ENCODE data around the gene KLC1. TPM values are rescaled to one million over a fixed set of nuclear protein-coding genes. Genes with fewer than 3 reads are reported as not detected.

KLC1 gene
- total and polyA plus RNA-seq, 2 of the 8 experiments (the other 6 are each of a cell fraction or from before 2014, with no cell fraction given), result 84.6 to 134 TPM

GRCh38 chr14:103735022-103735421 is 106.0 kb downstream of the KLC1 start:
- no peak for DNase-seq (ENCODE audit: low read depth in 1 of 2, low spot score in 2 of 2)
- no peak overlapping the region for H3K14ac ChIP-seq (ENCODE audit: insufficient read length)
- TF ChIP-seq HDAC6 (IDR thresholded peaks at IDR 0.05; ENCODE audit: low read depth, low read length) (no peak), GTF2F1 (IDR thresholded peaks at IDR 0.05; ENCODE audit: borderline replicate concordance, low read depth, low read length) (no peak), EP300 (IDR thresholded peaks at IDR 0.05; ENCODE audit: borderline replicate concordance in 1 of 2, low read depth in 2 of 2, low read length in 2 of 2) (no peak), KDM4A (IDR thresholded peaks at IDR 0.05; ENCODE audit: low read depth, low read length, severe bottlenecking) (no peak), CBX5 (IDR thresholded peaks at IDR 0.05; ENCODE audit: low read depth, low read length) (no peak), BACH1 (IDR thresholded peaks at IDR 0.05; ENCODE audit: low read length) (no peak), BCL11A (IDR thresholded peaks at IDR 0.05; ENCODE audit: low read depth in 2 of 2, low read length in 2 of 2) (no peak), SP2 (IDR thresholded peaks at IDR 0.05; ENCODE audit: low read length) (no peak), EGR1 (IDR thresholded peaks at IDR 0.05; ENCODE audit: borderline replicate concordance, low read depth, low read length) (no peak), CEBPB (IDR thresholded peaks at IDR 0.05; ENCODE audit: low read depth, low read length) (no peak)
- TF ChIP-seq, protein P1, sequence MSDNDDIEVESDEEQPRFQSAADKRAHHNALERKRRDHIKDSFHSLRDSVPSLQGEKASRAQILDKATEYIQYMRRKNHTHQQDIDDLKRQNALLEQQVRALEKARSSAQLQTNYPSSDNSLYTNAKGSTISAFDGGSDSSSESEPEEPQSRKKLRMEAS (IDR thresholded peaks at IDR 0.05), result no peak
- no peaks in the 10 kb centered on the region for H3K9me3 ChIP-seq (ENCODE audit: insufficient read depth in 2 of 2, low read depth in 1 of 2, low read length in 1 of 2)
- 94% methylated on average over 12 of the region's 12 CpGs; no CpG with 5 or more reads in 1 of the 2 experiments for WGBS, 2 experiments (ENCODE audit: extremely low coverage in 1 of 2, insufficient coverage in 1 of 2, insufficient read length in 1 of 2, insufficient replicate concordance in 2 of 2, low coverage in 1 of 2, low lambda C conversion rate in 2 of 2, missing lambda C conversion rate in 1 of 2)
- no peaks in the 10 kb centered on the region; the same call in 1 of the 2 replicates for H3K79me1 ChIP-seq (ENCODE audit: low read depth, low read length)
- POLR2A ChIA-PET (ENCODE audit: partially characterized antibody), result interaction anchor here (1.1 to 1.9 kb wide), 6 partner anchors 9 to 52 kb away, joined by 3 to 9 read pairs (median 6); partner anchors contain the start of genes XRCC3 and ZFYVE21
- peaks cover under 1 to 9% (median 2%) of the 10 kb centered on the region in 4 experiments; a peak in 4 of 8 replicates for H3K36me3 ChIP-seq (ENCODE audit: control insufficient read depth in 2 of 4, insufficient read depth in 4 of 4, low read length in 3 of 4)
- H3K9ac ChIP-seq (replicated peaks in 1 of 4; ENCODE audit: extremely low read depth in 1 of 4, low read depth in 3 of 4, low read length in 3 of 4), result no peak overlapping the region
- no peak overlapping the region for H4K5ac ChIP-seq (ENCODE audit: insufficient read length, low read depth, low read length)
- no peak overlapping the region for H4K91ac ChIP-seq (replicated peaks; ENCODE audit: insufficient read length, low read length)
- no peak for FAIRE-seq
- no peak overlapping the region for H2BK12ac ChIP-seq (ENCODE audit: low read depth, low read length)
- no peak overlapping the region for H3K4me3 ChIP-seq (ENCODE audit: extremely low read depth in 1 of 4, insufficient read depth in 2 of 4, low read depth in 3 of 4, low read length in 4 of 4)
- H2AFZ ChIP-seq (ENCODE audit: low read length), result no peak overlapping the region
- H3K4me1 ChIP-seq (replicated peaks in 1 of 4; ENCODE audit: control insufficient read depth in 3 of 4, insufficient read depth in 4 of 4, low read length in 3 of 4), result no peaks in the 10 kb centered on the region; a peak in 3 of 7 replicates
- H3K79me2 ChIP-seq (ENCODE audit: control insufficient read depth in 1 of 2, insufficient read depth in 2 of 2, low read length in 2 of 2), result no peaks in the 10 kb centered on the region
- H2BK120ac ChIP-seq (replicated peaks; ENCODE audit: low read depth, low read length), result no peak overlapping the region
- H3K18ac ChIP-seq (ENCODE audit: extremely low read depth, low read length), result no peak overlapping the region
- no peak overlapping the region for H2BK20ac ChIP-seq (ENCODE audit: low read length)
- no peak overlapping the region for H4K8ac ChIP-seq (ENCODE audit: extremely low read depth, insufficient read depth, low read length)
- no peak overlapping the region for H3K4me2 ChIP-seq (ENCODE audit: insufficient read depth in 1 of 2, low read depth in 2 of 2, low read length in 2 of 2)
- no peak overlapping the region for H3K23ac ChIP-seq (ENCODE audit: insufficient read length)
- no peak overlapping the region for H2BK15ac ChIP-seq (ENCODE audit: low read length)
- CTCF ChIA-PET (ENCODE audit: partially characterized antibody), result interaction anchor here (0.6 to 2.5 kb wide), 9 partner anchors 10 to 1482 kb away, joined by 3 to 9 read pairs (median 4); no protein-coding TSS in a partner anchor
- no peak overlapping the region for H3K4ac ChIP-seq (replicated peaks; ENCODE audit: insufficient read length, low read depth, low read length)
- H4K20me1 ChIP-seq (replicated peaks in 1 of 2; ENCODE audit: control insufficient read depth in 1 of 2, insufficient read depth in 2 of 2, low read length in 2 of 2), result peaks cover 5 to 11% of the 10 kb centered on the region in 2 experiments
- no peak overlapping the region for H2BK5ac ChIP-seq (ENCODE audit: low read depth, low read length)
- H3K27ac ChIP-seq (ENCODE audit: low read depth, low read length), result no peak overlapping the region
- no peaks in the 10 kb centered on the region for H3K27me3 ChIP-seq (replicated peaks in 1 of 4; ENCODE audit: control insufficient read depth in 3 of 4, extremely low read depth in 1 of 4, insufficient read depth in 3 of 4, low read length in 3 of 4)
- H3K56ac ChIP-seq (replicated peaks; ENCODE audit: insufficient read length, low read depth, low read length), result no peak overlapping the region
- H3K23me2 ChIP-seq (ENCODE audit: low read depth, low read length), result no peaks in the 10 kb centered on the region
- no peak overlapping the region for H2AK5ac ChIP-seq (ENCODE audit: low read depth, low read length)
